NB4 (cell line): ENCODE data around the gene LARP6.
"Not testable (repeated sequence)": the region's sequence is repeated elsewhere in the genome, so short reads cannot be mapped to it uniquely, and the experiment has no call there.

Source experiments
- DNase-seq: peaks from one replicate; pipeline ENCODE4 v3.0.0; 2010; ENCODE audit warnings: low read depth
- H3K4me3 ChIP-seq: one replicate; pipeline ENCODE4 v1.5.1; 2011; ENCODE audit warnings: mild to moderate bottlenecking, low read depth, low read length, moderate library complexity
- CTCF ChIP-seq: IDR thresholded peaks from one replicate; pipeline ENCODE4 v1.5.1; 2012; ENCODE audit warnings: low read depth, low read length
- MAX ChIP-seq: IDR thresholded peaks from 2 replicates; pipeline ENCODE4 v1.6.1; 2011; ENCODE audit warnings: low read depth, low read length
- MYC ChIP-seq: IDR thresholded peaks from 2 replicates; pipeline ENCODE4 v1.6.1; 2011; ENCODE audit warnings: low read depth, low read length
- POLR2A ChIP-seq: IDR thresholded peaks from 2 replicates; pipeline ENCODE4 v1.6.1; 2011; ENCODE audit warnings: mild to moderate bottlenecking; ENCODE audit not compliant: insufficient read length; ENCODE audit errors: extremely low read depth

Gene LARP6

GRCh38 chr15:70806992-70807712 lies 46.8 kb downstream of the LARP6 start:
- DNase-seq = peak; percentile 61
- no peak overlapping the region for H3K4me3 ChIP-seq
- TF ChIP-seq CTCF (no peak), MYC (no peak), MAX (no peak), POLR2A (no peak)

GRCh38 chr15:70804388-70804787 lies 49.6 kb downstream of the LARP6 start:
- not testable (repeated sequence) for DNase-seq, H3K4me3 ChIP-seq

- no peak for TF ChIP-seq CTCF
- no peak for TF ChIP-seq MYC
- TF ChIP-seq MAX = no peak
- no peak for TF ChIP-seq POLR2A
- H3K4me3 ChIP-seq = no peak overlapping the region
- DNase-seq = no peak
Observed at GRCh38 chr15:70802629-70803028, 51.3 kb downstream of the LARP6 start.

- DNase-seq = no peak
- no peak overlapping the region for H3K4me3 ChIP-seq
- TF ChIP-seq MYC = no peak
- TF ChIP-seq CTCF = no peak
- TF ChIP-seq MAX = no peak
- no peak for TF ChIP-seq POLR2A
Observed at GRCh38 chr15:70801109-70801508, 52.8 kb downstream of the LARP6 start.

- TF ChIP-seq MYC (no peak), MAX (no peak), POLR2A (no peak), CTCF (no peak)
- no peak overlapping the region for H3K4me3 ChIP-seq
- DNase-seq = no peak
Observed at GRCh38 chr15:70799667-70800450, 54.1 kb downstream of the LARP6 start.

- TF ChIP-seq POLR2A = no peak
- TF ChIP-seq MAX = no peak
- TF ChIP-seq CTCF = no peak
- TF ChIP-seq MYC = no peak
- no peak for DNase-seq
- no peak overlapping the region for H3K4me3 ChIP-seq
Observed at GRCh38 chr15:70797464-70797863, 56.5 kb downstream of the LARP6 start.
